ENCODE results near the gene TRMT44. TPM values are rescaled to one million over a fixed set of nuclear protein-coding genes. Genes with fewer than 3 reads are reported as not detected.
A peak's percentile ranks its signal among the peaks of the same experiment; 100 is the strongest.

TRMT44 gene
- total RNA-seq, 1 donor from 2014 or later = 24.2 TPM

GRCh38 chr4:8394061-8394519 is 46.5 kb upstream of the TRMT44 start:
- no peak for DNase-seq
- H3K27ac ChIP-seq = peak overlapping the region; percentile 49
- peaks cover 17% of the 10 kb centered on the region for H3K4me1 ChIP-seq
- no peaks in the 10 kb centered on the region for H3K27me3 ChIP-seq
- peak; percentile 38 for ATAC-seq
- H3K4me3 ChIP-seq = no peak overlapping the region
- intact Hi-C loops (cut with DNase I) = no loop called here
- no peak for TF ChIP-seq CTCF (IDR thresholded peaks at IDR 0.05)
- H3K36me3 ChIP-seq = peaks cover 42% of the 10 kb centered on the region
- H3K9me3 ChIP-seq = no peaks in the 10 kb centered on the region

- Histone ChIP-seq H3K9me3 (no peaks in the 10 kb centered on the region), H3K27ac (peak overlapping the region; percentile 49), H3K4me3 (no peak overlapping the region), H3K27me3 (no peaks in the 10 kb centered on the region), H3K36me3 (peaks cover 40% of the 10 kb centered on the region), H3K4me1 (peaks cover 17% of the 10 kb centered on the region)
- intact Hi-C loops (cut with DNase I) = no loop called here
- DNase-seq (no peak), ATAC-seq (no peak)
- no peak for TF ChIP-seq CTCF (IDR thresholded peaks at IDR 0.05)
These were observed 45.8 kb upstream of the TRMT44 start for GRCh38 chr4:8394806-8395205.

GRCh38 chr4:8395504-8396296 is 44.9 kb upstream of the TRMT44 start:
- Histone ChIP-seq H3K4me3 (no peak overlapping the region), H3K36me3 (peaks cover 40% of the 10 kb centered on the region), H3K27me3 (no peaks in the 10 kb centered on the region), H3K4me1 (peaks cover 17% of the 10 kb centered on the region), H3K27ac (no peak overlapping the region), H3K9me3 (no peaks in the 10 kb centered on the region)
- intact Hi-C loops (cut with DNase I) = no loop called here
- ATAC-seq (no peak), DNase-seq (no peak)
- no peak for TF ChIP-seq CTCF (IDR thresholded peaks at IDR 0.05)

GRCh38 chr4:8396762-8397406 is 43.7 kb upstream of the TRMT44 start:
- intact Hi-C loops (cut with DNase I) = no loop called here
- H3K27ac ChIP-seq = no peak overlapping the region
- no peak for ATAC-seq
- no peaks in the 10 kb centered on the region for H3K27me3 ChIP-seq
- H3K4me1 ChIP-seq = peaks cover 17% of the 10 kb centered on the region
- no peak for DNase-seq
- TF ChIP-seq CTCF (IDR thresholded peaks at IDR 0.05) = no peak
- peaks cover 31% of the 10 kb centered on the region for H3K36me3 ChIP-seq
- no peak overlapping the region for H3K4me3 ChIP-seq
- H3K9me3 ChIP-seq = no peaks in the 10 kb centered on the region

- no peaks in the 10 kb centered on the region for H3K9me3 ChIP-seq
- intact Hi-C loops (cut with DNase I) = no loop called here
- ATAC-seq (no peak), DNase-seq (no peak)
- H3K27me3 ChIP-seq = no peaks in the 10 kb centered on the region
- H3K27ac ChIP-seq = no peak overlapping the region
- TF ChIP-seq CTCF (IDR thresholded peaks at IDR 0.05) = no peak
- no peak overlapping the region for H3K4me3 ChIP-seq
- peaks cover 21% of the 10 kb centered on the region for H3K4me1 ChIP-seq
- peaks cover 22% of the 10 kb centered on the region for H3K36me3 ChIP-seq
These were observed 42.2 kb upstream of the TRMT44 start for GRCh38 chr4:8398347-8398746.

Data from upper lobe of right lung (tissue), 1 donor.